Measurements from ENCODE around the gene TIPARP.
"Not testable (repeated sequence)": the region's sequence is repeated elsewhere in the genome, so short reads cannot be mapped to it uniquely, and the experiment has no call there.

Gene TIPARP

GRCh38 chr3:156716105-156716862, 41.9 kb downstream of the TIPARP start:
- DNase-seq = no peak

- DNase-seq = no peak
Observed at GRCh38 chr3:156718622-156719306, 44.4 kb downstream of the TIPARP start.

DNA sequence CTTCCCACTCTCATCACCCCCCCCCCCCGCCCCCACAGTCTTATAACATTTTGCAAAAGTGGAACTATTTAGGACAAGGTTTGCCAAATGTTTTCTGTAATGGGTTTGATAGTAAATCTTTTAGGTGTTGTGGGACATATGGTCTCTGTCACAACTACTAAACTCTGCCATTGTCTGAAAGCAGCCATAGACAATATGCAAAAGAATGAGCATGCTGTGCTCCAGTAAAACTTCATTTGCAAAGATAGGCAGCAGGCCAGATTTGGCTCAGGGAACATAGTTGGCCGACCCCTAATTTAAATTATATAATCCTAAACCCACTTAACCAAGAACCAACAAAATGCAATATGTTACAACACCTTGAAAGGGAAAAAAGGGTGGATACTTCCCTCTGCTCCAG, 46.4 kb downstream of the TIPARP start:
- no peak for DNase-seq

DNA sequence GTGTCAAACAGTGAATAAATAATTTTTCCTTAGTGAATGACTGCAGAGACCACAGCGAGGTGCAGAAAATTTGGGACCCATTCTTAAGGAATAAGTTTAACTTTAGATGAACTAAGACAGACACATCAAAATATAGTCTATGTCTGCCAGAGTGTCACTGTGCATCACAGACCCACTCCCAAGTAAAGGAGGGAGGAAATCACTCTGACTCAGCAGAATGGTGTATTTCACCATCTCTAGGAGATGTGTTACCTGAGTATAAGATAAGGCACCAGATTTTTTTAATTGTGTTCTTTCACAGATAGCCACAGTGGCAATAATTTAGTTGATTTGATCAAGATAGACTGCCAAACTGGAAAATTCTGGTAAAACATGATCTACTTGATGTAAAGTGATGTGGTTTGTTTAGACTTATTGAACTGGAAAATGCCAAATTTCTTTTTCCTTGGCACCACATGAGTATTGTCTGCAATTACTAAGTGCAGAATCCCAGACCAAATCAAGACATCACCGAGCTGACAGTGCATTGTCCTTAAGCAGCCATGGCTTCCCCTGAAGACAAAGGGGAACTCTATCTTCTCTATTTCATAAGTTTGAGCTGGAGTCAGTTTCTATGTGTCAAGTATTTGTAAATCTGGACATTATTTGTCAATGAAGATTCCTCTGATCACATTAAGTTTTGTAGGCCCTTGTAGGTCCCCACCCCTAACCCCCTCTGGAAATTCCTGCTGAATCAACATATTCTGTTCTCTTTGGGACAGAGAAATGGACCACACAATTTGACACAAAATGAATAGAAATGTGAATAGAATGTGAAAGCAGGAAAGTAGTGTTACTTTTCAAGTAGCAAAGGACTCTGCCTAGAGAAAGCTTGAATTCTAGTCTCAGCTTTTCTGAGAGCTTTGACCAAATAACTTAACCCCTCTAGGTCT, 47.6 kb downstream of the TIPARP start:
- no peak for DNase-seq

DNA sequence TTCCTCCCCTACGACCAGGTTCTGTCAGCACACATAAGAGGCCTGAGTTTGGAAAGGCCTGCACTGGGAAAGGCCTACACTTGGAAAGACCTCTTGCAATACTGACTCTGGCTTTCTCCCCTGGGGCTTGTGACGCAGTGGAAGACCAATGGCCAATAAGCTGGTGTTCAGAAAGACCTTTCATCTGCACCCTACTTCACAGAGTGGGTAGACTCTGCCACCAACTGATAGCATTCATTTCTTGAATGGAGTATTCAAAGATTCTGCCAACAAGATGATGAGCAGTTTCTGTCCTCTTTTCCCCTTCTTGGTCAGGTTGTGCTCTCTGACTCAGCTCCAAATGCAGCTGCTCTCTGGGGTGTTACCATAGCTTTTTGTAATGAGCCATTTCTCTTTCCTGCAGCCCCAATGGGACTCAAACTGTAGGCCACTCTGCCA, 48.8 kb downstream of the TIPARP start:
- no peak for DNase-seq

DNA sequence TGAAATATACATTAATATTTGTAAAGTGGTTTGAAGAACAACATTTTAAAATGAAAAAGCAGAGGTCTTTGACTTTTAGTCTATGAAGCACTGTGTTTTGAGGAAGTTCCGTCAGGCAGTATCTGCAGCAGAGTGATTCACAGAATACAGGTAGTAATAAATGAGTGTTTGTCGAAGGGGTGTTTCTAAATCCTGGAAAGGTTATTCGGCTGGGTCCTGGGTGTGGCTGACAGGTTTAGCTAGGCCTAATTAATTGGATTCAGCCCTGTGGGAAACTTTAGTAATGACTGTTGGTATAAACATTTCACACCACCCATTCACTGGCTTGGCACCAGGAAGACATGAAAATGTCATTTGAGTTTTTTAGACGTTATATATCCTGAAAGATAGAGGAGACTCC, 51.3 kb downstream of the TIPARP start:
- no peak for DNase-seq

DNA sequence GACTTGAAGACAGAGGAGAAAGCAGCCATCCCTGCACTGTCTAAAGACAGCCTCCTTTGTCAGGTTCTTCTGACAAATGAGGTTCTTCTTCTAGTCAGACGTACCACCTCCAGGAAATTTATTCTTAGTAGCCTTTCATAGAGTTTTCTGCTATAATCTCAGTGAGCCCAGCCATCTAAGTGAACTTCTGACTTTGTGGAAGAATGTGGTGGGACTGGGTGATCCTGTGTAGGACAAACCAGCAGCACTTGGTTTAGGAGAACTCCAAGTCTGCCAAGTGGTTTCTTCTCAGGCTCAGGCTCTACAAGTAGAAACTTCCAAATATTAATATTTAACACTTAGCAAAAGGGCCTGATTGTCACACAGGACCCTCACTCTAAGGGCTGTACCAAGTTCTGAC, 52.1 kb downstream of the TIPARP start:
- DNase-seq = no peak

DNA sequence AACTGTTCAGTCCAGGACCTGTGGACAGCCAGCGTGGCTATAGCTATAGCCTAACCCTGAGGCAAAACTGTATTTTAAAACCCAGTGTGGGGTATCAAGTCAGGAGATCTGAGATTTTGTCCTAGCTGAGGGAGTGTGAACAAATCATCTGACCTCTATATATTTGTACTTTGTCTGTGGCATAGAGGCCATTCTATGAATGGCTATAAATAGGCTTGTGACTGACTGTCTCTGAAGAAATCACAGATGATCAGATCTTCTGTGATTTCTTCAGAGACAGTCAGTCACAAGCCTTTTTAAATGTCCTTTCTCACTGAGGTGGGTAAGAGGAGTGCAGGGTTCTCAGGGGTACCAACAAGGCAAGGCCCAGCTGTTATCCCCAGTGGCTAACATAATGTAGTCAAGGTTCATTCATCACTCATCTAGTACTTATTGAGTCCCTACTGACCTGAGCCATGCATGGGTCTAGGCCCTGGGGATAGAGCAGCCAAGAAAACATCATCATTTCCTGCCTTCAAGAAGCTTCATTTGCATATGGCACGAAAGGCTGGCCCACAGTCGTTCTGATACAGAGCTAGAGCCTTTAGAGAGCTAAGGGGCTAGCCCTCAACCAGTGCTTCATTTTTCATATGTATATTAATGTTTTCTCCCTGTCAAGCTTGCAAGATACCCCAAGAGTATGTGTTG, 53.3 kb downstream of the TIPARP start:
- DNase-seq = no peak

GRCh38 chr3:156728267-156728985, 54.0 kb downstream of the TIPARP start:
- DNase-seq = no peak

- no peak for DNase-seq
Observed at GRCh38 chr3:156729460-156730179, 55.2 kb downstream of the TIPARP start.

- DNase-seq = no peak
Observed at GRCh38 chr3:156731813-156732212, 57.4 kb downstream of the TIPARP start.

DNA sequence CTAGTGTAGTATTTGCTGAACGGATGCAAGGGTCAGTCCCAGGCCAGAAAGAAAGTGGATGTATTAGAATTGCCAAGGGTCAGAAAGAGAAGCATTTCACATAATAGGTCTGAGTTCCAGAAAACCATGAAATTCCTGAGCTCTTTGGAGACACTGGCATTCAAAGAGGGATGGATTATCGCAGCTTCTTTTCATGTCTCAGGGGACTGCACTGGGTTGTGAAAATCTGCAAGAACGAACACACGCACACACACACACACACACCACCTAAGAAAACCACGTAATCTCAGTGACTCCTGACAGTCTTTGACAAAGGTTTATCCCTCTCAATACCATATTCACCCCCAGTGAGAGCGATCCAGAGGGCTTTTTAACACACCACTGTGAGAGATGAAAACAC, 57.9 kb downstream of the TIPARP start:
- DNase-seq = no peak

GRCh38 chr3:156732715-156733421, 58.5 kb downstream of the TIPARP start:
- DNase-seq = no peak

DNA sequence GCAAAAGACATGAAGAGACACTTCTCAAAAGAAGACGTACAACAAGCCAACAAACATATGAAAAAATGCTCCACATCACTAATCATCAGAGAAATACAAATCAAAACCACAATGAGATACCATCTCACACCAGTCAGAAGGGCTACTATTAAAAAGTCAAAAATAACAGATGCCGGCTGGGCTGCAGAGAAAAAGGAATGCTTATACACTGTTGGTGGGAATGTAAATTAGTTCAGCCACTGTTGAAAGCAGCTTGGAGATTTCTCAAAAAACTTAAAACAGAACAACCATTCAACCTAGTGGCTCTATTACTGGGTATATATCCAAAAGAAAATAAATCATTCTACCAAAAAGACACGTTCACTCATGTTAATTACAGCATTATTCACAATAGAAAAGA, 60.3 kb downstream of the TIPARP start:
- not testable (repeated sequence) for DNase-seq

GRCh38 chr3:156735471-156735870, 61.1 kb downstream of the TIPARP start:
- DNase-seq = no peak

GRCh38 chr3:156737049-156737448, 62.7 kb downstream of the TIPARP start:
- not testable (repeated sequence) for DNase-seq

DNA sequence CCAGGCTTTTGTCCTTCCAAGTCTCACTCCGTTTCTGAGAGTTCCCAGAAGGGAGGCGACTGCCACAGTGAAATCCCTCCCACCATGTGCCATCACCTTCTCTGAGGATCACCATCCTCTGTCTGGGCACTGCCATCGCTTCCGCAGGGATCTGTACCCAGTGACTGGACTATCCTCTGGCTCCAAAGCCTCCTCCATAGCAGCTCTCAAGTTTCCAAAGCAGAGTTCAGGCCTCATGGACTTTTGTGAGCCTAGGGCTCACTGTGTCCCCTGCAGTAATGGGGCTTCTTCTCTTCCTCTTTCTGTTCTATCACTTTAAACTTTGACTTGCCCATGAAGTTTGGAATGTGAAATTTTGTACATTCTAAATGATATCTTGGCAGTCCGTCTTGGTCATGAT, 63.9 kb downstream of the TIPARP start:
- DNase-seq = no peak

DNA sequence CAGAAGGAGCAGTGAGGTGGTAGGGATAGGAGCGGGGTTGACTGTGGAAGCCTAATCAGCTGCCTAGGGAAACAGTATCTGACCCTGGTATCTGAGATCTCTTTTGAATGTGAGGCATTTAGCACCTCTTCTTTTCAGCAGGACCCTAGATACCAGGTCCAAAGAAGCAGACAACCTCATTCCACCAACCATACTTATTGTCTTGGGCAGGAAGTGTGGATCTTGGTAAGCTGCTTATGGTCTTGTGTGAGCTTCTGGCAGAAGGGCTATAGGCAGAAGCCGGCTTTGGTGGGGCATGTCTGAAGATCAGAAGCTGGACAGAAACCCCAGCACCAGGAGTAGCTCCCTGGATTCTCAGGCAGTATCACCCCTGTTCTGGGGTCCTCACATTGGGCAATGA, 65.6 kb downstream of the TIPARP start:
- no peak for DNase-seq

DNA sequence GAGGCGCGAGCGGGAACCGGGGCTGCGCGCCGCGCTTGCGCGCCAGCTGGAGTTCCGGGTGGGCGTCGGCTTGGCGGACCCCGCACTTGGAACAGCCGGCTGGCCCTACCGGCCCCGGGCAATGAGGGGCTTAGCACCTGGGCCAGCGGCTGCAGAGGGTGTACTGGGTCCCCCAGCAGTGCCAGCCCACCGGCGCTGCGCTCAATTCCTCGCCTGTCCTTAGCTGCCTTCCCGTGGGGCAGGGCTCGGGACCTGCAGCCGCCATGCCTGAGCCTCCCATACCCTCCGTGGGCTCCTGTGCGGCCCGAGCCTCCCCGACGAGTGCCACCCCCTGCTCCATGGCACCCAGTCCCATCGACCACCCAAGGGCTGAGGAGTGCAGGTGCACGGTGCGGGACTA, 66.2 kb downstream of the TIPARP start:
- not testable (repeated sequence) for DNase-seq

- no peak for DNase-seq
Observed at GRCh38 chr3:156741935-156742334, 67.5 kb downstream of the TIPARP start.

DNA sequence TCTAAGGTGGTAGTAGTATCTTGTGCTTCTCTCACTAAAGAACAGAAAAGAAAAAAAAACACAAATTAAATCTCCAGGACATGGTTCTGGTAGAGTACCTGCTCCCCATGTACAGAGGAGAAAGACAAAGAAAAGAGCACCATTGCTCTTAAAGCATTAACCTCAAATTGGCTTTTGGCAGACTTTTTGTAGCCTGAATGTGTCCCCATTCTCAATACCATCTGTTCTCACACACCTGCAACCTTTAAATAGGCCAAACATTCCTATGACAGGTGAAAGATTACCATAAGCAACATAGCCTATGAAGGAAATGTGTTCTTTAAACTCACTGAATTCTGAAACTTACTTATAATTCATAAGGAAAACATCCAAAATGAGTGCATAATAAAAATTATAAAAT, 68.0 kb downstream of the TIPARP start:
- no peak for DNase-seq
